Naive thymus-derived CD4-positive, alpha-beta T cell (primary cell): ENCODE data around the gene NCAM1. TPM values are rescaled to one million over a fixed set of nuclear protein-coding genes. Genes with fewer than 3 reads are reported as not detected.

Experiments used
- ATAC-seq: fragments of 150-1000 bp; cut with Tn5 transposase; 2 replicates; pipeline ENCODE4 v1.10.0; 2021; ENCODE audit warnings: mild to moderate bottlenecking, moderate library complexity
- CTCF ChIA-PET: fragments of 350-600 bp; sonication (Branson Sonifier 250); formaldehyde crosslinking; loops from one replicate; lab custom pipeline; 2021; ENCODE audit warnings: antibody characterized with exemption; lab: Charles Lee
- POLR2A ChIA-PET: fragments of 350-600 bp; sonication (Branson Sonifier 250); formaldehyde crosslinking; loops from one replicate; lab custom pipeline; 2021; ENCODE audit warnings: antibody characterized with exemption, inconsistent platforms; lab: Charles Lee
- DNase-seq, 9 donors: peaks; one replicate each; pipeline versions ENCODE4 v3.0.0 to v3.0.0-alpha.2; 2020 to 2022; ENCODE audit warnings: mixed read lengths in 1 of 9
- H3K27ac ChIP-seq: one replicate; pipeline ENCODE4 v1.7.0; 2013; ENCODE audit warnings: mild to moderate bottlenecking, low read depth, low read length, moderate library complexity
- H3K27me3 ChIP-seq, 2 donors: one replicate each; pipeline ENCODE4 v1.7.0; 2013; ENCODE audit warnings: low read length in 2 of 2, mild to moderate bottlenecking in 2 of 2, moderate library complexity in 2 of 2; ENCODE audit not compliant: control insufficient read depth in 2 of 2, insufficient read depth in 2 of 2
- H3K36me3 ChIP-seq, 3 experiments: 1 replicate in 2 of 3; 2 replicates in 1 of 3; pipeline ENCODE4 v1.7.0; 2013; ENCODE audit warnings: low read length in 3 of 3, mild to moderate bottlenecking in 3 of 3, moderate library complexity in 1 of 3; ENCODE audit not compliant: insufficient read depth in 3 of 3, control insufficient read depth in 2 of 3
- H3K4me1 ChIP-seq, 2 donors: one replicate each; pipeline ENCODE4 v1.7.0; 2013; ENCODE audit warnings: low read length in 2 of 2, mild to moderate bottlenecking in 2 of 2, moderate library complexity in 1 of 2; ENCODE audit not compliant: control insufficient read depth in 2 of 2, insufficient read depth in 2 of 2
- H3K4me3 ChIP-seq: 2 replicates; pipeline ENCODE4 v1.7.0; 2013; ENCODE audit warnings: mild to moderate bottlenecking, low read length
- H3K9me3 ChIP-seq, 3 experiments: 1 replicate in 2 of 3; 2 replicates in 1 of 3; pipeline ENCODE4 v1.7.0; 2013; ENCODE audit warnings: low read length in 3 of 3; ENCODE audit not compliant: control insufficient read depth in 2 of 3
- H3K27ac Mint-ChIP-seq, 9 donors: one replicate each; pipeline ENCODE4 v1.8.0; 2020 to 2022; ENCODE audit warnings: mixed read lengths in 9 of 9, mild to moderate bottlenecking in 8 of 9, moderate library complexity in 5 of 9, inconsistent platforms in 2 of 9
- H3K27me3 Mint-ChIP-seq, 5 donors: one replicate each; pipeline ENCODE4 v1.8.0; 2021 to 2022; ENCODE audit warnings: mixed read lengths in 5 of 5, mild to moderate bottlenecking in 1 of 5
- H3K36me3 Mint-ChIP-seq, 5 donors: one replicate each; pipeline ENCODE4 v1.8.0; 2020 to 2022; ENCODE audit warnings: mixed read lengths in 5 of 5, mild to moderate bottlenecking in 3 of 5, inconsistent platforms in 1 of 5
- H3K4me1 Mint-ChIP-seq, 7 donors: one replicate each; pipeline ENCODE4 v1.8.0; 2020 to 2022; ENCODE audit warnings: mixed read lengths in 7 of 7, mild to moderate bottlenecking in 3 of 7, inconsistent platforms in 1 of 7
- H3K4me3 Mint-ChIP-seq, 10 donors: one replicate each; pipeline ENCODE4 v1.8.0; 2020 to 2022; ENCODE audit warnings: mild to moderate bottlenecking in 10 of 10, mixed read lengths in 10 of 10, moderate library complexity in 6 of 10, inconsistent platforms in 2 of 10
- H3K9me3 Mint-ChIP-seq, 11 donors: one replicate each; pipeline ENCODE4 v1.8.0; 2020 to 2022; ENCODE audit warnings: mixed read lengths in 11 of 11, mild to moderate bottlenecking in 4 of 11, inconsistent platforms in 1 of 11, moderate library complexity in 1 of 11
- intact Hi-C, 2 donors: fragments of 100-400 bp; cut with micrococcal nuclease; formaldehyde crosslinking; loops; one replicate each; pipeline ENCODE4 v1.15.1; 2023
- polyA plus RNA-seq, 2 donors: library from polyadenylated mRNA; unstranded; fragments of 300-500 nt; fragmentation: Illumina TruSeq; gene quantifications; one replicate each; pipeline ENCODE4 v1.2.3, GENCODE V29; 2021
- total RNA-seq, 6 experiments: library from RNA in 5 of 6; stranded (reverse) in 5 of 6; gene quantifications; 1 replicate in 5 of 6; 2 replicates in 1 of 6; pipeline ENCODE4 v1.2.3 and lab custom pipeline; 2021 to 2026

Gene NCAM1
- total and polyA plus RNA-seq, 7 experiments from 2014 or later = 0.06 to 18.8 (median 1.0) TPM; not detected in 2

- Histone ChIP-seq H3K27me3 (peaks cover 0 to 5% of the 10 kb centered on the region in 2 donors), H3K4me1 (no peaks in the 10 kb centered on the region), H3K4me3 (no peak overlapping the region), H3K9me3 (no peaks in the 10 kb centered on the region), H3K27ac (no peak overlapping the region), H3K36me3 (no peaks in the 10 kb centered on the region)
- Mint-ChIP-seq H3K27ac (no peak overlapping the region), H3K27me3 (peaks cover 9 to 32% (median 18%) of the 10 kb centered on the region in 5 donors), H3K9me3 (peaks cover 0 to 2% (median 0%) of the 10 kb centered on the region in 11 donors), H3K36me3 (no peaks in the 10 kb centered on the region), H3K4me1 (no peaks in the 10 kb centered on the region), H3K4me3 (no peak overlapping the region)
- ATAC-seq = no peak
- intact Hi-C loops = loop anchor here in 1 of 2 donors (1.0 kb wide), 1 partner anchor 316 kb away; no protein-coding TSS in a partner anchor
- CTCF ChIA-PET = no interaction called here
- no peak for DNase-seq
- POLR2A ChIA-PET = no interaction called here
Observed at GRCh38 chr11:113114705-113115027, 153.4 kb downstream of the NCAM1 start.

- Histone ChIP-seq H3K27ac (no peak overlapping the region), H3K4me3 (no peak overlapping the region), H3K9me3 (no peaks in the 10 kb centered on the region), H3K27me3 (peaks cover 0 to 5% of the 10 kb centered on the region in 2 donors), H3K4me1 (no peaks in the 10 kb centered on the region), H3K36me3 (no peaks in the 10 kb centered on the region)
- H3K9me3 Mint-ChIP-seq = peaks cover 0 to 2% (median 0%) of the 10 kb centered on the region in 11 donors
- no peak overlapping the region for H3K4me3 Mint-ChIP-seq
- H3K36me3 Mint-ChIP-seq = no peaks in the 10 kb centered on the region
- H3K27me3 Mint-ChIP-seq = peaks cover 6 to 36% (median 23%) of the 10 kb centered on the region in 5 donors
- CTCF ChIA-PET = no interaction called here
- ATAC-seq = no peak
- H3K4me1 Mint-ChIP-seq = no peaks in the 10 kb centered on the region
- DNase-seq = no peak
- no peak overlapping the region for H3K27ac Mint-ChIP-seq
- intact Hi-C loops = no loop called here
- POLR2A ChIA-PET = no interaction called here
Observed at GRCh38 chr11:113118104-113118503, 156.9 kb downstream of the NCAM1 start.

- H3K36me3 Mint-ChIP-seq = no peaks in the 10 kb centered on the region
- no peak for ATAC-seq
- H3K4me3 Mint-ChIP-seq = no peak overlapping the region
- intact Hi-C loops = no loop called here
- Histone ChIP-seq H3K27me3 (peaks cover 0 to 5% of the 10 kb centered on the region in 2 donors), H3K4me1 (no peaks in the 10 kb centered on the region), H3K9me3 (no peaks in the 10 kb centered on the region), H3K36me3 (no peaks in the 10 kb centered on the region), H3K4me3 (no peak overlapping the region), H3K27ac (no peak overlapping the region)
- ChIA-PET POLR2A (no interaction called here), CTCF (no interaction called here)
- H3K9me3 Mint-ChIP-seq = peaks cover 0 to 2% (median 0%) of the 10 kb centered on the region in 11 donors
- peaks cover 6 to 44% (median 23%) of the 10 kb centered on the region in 5 donors for H3K27me3 Mint-ChIP-seq
- DNase-seq = no peak
- H3K27ac Mint-ChIP-seq = no peak overlapping the region
- H3K4me1 Mint-ChIP-seq = no peaks in the 10 kb centered on the region
Observed at GRCh38 chr11:113119074-113119473, 157.9 kb downstream of the NCAM1 start.

GRCh38 chr11:113119966-113120736 is 158.9 kb downstream of the NCAM1 start:
- CTCF ChIA-PET = no interaction called here
- no peaks in the 10 kb centered on the region for H3K9me3 Mint-ChIP-seq
- intact Hi-C loops = no loop called here

GRCh38 chr11:113121746-113122145 is 160.5 kb downstream of the NCAM1 start:
- Mint-ChIP-seq H3K4me3 (no peak overlapping the region), H3K27ac (no peak overlapping the region), H3K4me1 (no peaks in the 10 kb centered on the region), H3K27me3 (peaks cover 12 to 31% (median 19%) of the 10 kb centered on the region in 5 donors), H3K9me3 (no peaks in the 10 kb centered on the region), H3K36me3 (no peaks in the 10 kb centered on the region)
- ATAC-seq (no peak), DNase-seq (no peak)
- Histone ChIP-seq H3K36me3 (no peaks in the 10 kb centered on the region), H3K9me3 (no peaks in the 10 kb centered on the region), H3K4me3 (no peak overlapping the region), H3K27ac (no peak overlapping the region), H3K27me3 (no peaks in the 10 kb centered on the region), H3K4me1 (no peaks in the 10 kb centered on the region)
- CTCF ChIA-PET = no interaction called here
- POLR2A ChIA-PET = no interaction called here
- intact Hi-C loops = no loop called here

More at GRCh38 chr11:113119966-113120736, 158.9 kb downstream of the NCAM1 start:
- Histone ChIP-seq H3K4me1 (no peaks in the 10 kb centered on the region), H3K4me3 (no peak overlapping the region), H3K27me3 (peaks cover 0 to 5% of the 10 kb centered on the region in 2 donors), H3K36me3 (no peaks in the 10 kb centered on the region), H3K9me3 (no peaks in the 10 kb centered on the region), H3K27ac (no peak overlapping the region)
- Mint-ChIP-seq H3K4me1 (no peaks in the 10 kb centered on the region), H3K36me3 (no peaks in the 10 kb centered on the region), H3K4me3 (no peak overlapping the region), H3K27ac (no peak overlapping the region), H3K27me3 (peaks cover 6 to 34% (median 23%) of the 10 kb centered on the region in 5 donors)
- DNase-seq (no peak), ATAC-seq (no peak)
- POLR2A ChIA-PET = no interaction called here

- Mint-ChIP-seq H3K36me3 (no peaks in the 10 kb centered on the region), H3K4me3 (no peak overlapping the region), H3K9me3 (no peaks in the 10 kb centered on the region), H3K4me1 (no peaks in the 10 kb centered on the region), H3K27ac (no peak overlapping the region), H3K27me3 (peaks cover 5 to 17% (median 12%) of the 10 kb centered on the region in 5 donors)
- H3K36me3 ChIP-seq = no peaks in the 10 kb centered on the region
- CTCF ChIA-PET = no interaction called here
- POLR2A ChIA-PET = no interaction called here
- H3K9me3 ChIP-seq = no peaks in the 10 kb centered on the region
- H3K27ac ChIP-seq = no peak overlapping the region
- no peaks in the 10 kb centered on the region for H3K27me3 ChIP-seq
- intact Hi-C loops = no loop called here
- ATAC-seq (no peak), DNase-seq (no peak)
- H3K4me1 ChIP-seq = no peaks in the 10 kb centered on the region
- no peak overlapping the region for H3K4me3 ChIP-seq
Observed at GRCh38 chr11:113124006-113124405, 162.8 kb downstream of the NCAM1 start.

- ChIA-PET POLR2A (no interaction called here), CTCF (no interaction called here)
- ATAC-seq = no peak
- Histone ChIP-seq H3K9me3 (no peaks in the 10 kb centered on the region), H3K36me3 (no peaks in the 10 kb centered on the region), H3K27me3 (no peaks in the 10 kb centered on the region), H3K4me1 (no peaks in the 10 kb centered on the region), H3K4me3 (no peak overlapping the region), H3K27ac (no peak overlapping the region)
- Mint-ChIP-seq H3K4me3 (no peak overlapping the region), H3K27ac (no peak overlapping the region), H3K36me3 (no peaks in the 10 kb centered on the region), H3K4me1 (no peaks in the 10 kb centered on the region), H3K9me3 (no peaks in the 10 kb centered on the region), H3K27me3 (peaks cover 5 to 17% (median 12%) of the 10 kb centered on the region in 5 donors)
- intact Hi-C loops = no loop called here
- DNase-seq = no peak
Observed at GRCh38 chr11:113124578-113124977, 163.4 kb downstream of the NCAM1 start.
